ENCODE results near the gene FAM3A. TPM values are rescaled to one million over a fixed set of nuclear protein-coding genes. Genes with fewer than 3 reads are reported as not detected.

FAM3A gene
- total and polyA plus RNA-seq, 8 donors = 26.4 to 78.5 (median 36.7) TPM

- Histone ChIP-seq H3K4me1 (peaks cover 0 to 5% (median 0%) of the 10 kb centered on the region in 3 donors), H3K27ac (peak within 1 kb of the TSS; percentile 61 to 75 (median 70)), H3K9me3 (no peaks in the 10 kb centered on the region), H3K36me3 (no peaks in the 10 kb centered on the region), H3K27me3 (no peaks in the 10 kb centered on the region), H3K4me3 (peak within 1 kb of the TSS; percentile 35 to 61 (median 46))
- TF ChIP-seq CTCF (IDR thresholded peaks at IDR 0.05) = no peak
- DNase-seq (peak; percentile 72 to 91 (median 80)), FAIRE-seq (no peak), ATAC-seq (peak; percentile 27 to 58 (median 46))
- intact Hi-C loops (cut with DNase I) = no loop called here
- 1 to 36% methylated on average over 51 to 90 of the region's 95 CpGs for WGBS, 2 donors
These were observed 29.4 kb downstream of the FAM3A start, which contains the start of gene UBL4A for GRCh38 chrX:154486396-154487207. TSS of gene UBL4A (minus strand) at chrX:154486615. CDS start at chrX:154486584, 31 bp downstream.

- H3K27ac ChIP-seq = peak overlapping the region; percentile 61 to 75 (median 70)
- FAIRE-seq = no peak
- peak in 2 of 4 donors; percentile 2 to 6 for ATAC-seq
- WGBS, 2 donors = 1 to 35% methylated on average over 28 to 35 of the region's 35 CpGs
- H3K27me3 ChIP-seq = no peaks in the 10 kb centered on the region
- intact Hi-C loops (cut with DNase I) = no loop called here
- peak overlapping the region; percentile 35 to 61 (median 46) for H3K4me3 ChIP-seq
- no peaks in the 10 kb centered on the region for H3K36me3 ChIP-seq
- H3K9me3 ChIP-seq = no peaks in the 10 kb centered on the region
- TF ChIP-seq CTCF (IDR thresholded peaks at IDR 0.05) = no peak
- DNase-seq = peak; percentile 48 to 88 (median 67)
- H3K4me1 ChIP-seq = peaks cover 0 to 5% (median 0%) of the 10 kb centered on the region in 3 donors
These were observed 30.0 kb downstream of the FAM3A start for GRCh38 chrX:154486052-154486395.

- DNase-seq = peak in 2 of 6 donors; percentile 54 to 73
These were observed 30.6 kb downstream of the FAM3A start for GRCh38 chrX:154485150-154486051.

More at GRCh38 chrX:154485150-154486051, 30.6 kb downstream of the FAM3A start:
- Histone ChIP-seq H3K9me3 (no peaks in the 10 kb centered on the region), H3K36me3 (no peaks in the 10 kb centered on the region), H3K4me1 (peaks cover 0 to 5% (median 0%) of the 10 kb centered on the region in 3 donors), H3K27me3 (no peaks in the 10 kb centered on the region), H3K4me3 (peak overlapping the region; percentile 35 to 61 (median 46)), H3K27ac (peak overlapping the region in 3 of 4 donors; percentile 61 to 75 (median 73))
- FAIRE-seq = no peak
- intact Hi-C loops (cut with DNase I) = no loop called here
- TF ChIP-seq CTCF (IDR thresholded peaks at IDR 0.05) = no peak
- ATAC-seq = no peak
- 41 to 60% methylated on average over 35 of the region's 35 CpGs for WGBS, 2 donors
